Activated T-helper 1 cell treated with anti-CD3 and anti-CD28 coated beads, Interleukin-12 subunit alpha, Interleukin-12 subunit beta, Interleukin-2, Interleukin-4 antibody, amounts not matched to agents 30 ng/mL and 10 ng/mL and 1 ng/mL, durations not matched to agents 14 hours and 24 hours and 36 hours (primary cell): ENCODE results near the gene ZNF679. TPM values are rescaled to one million over a fixed set of nuclear protein-coding genes. Genes with fewer than 3 reads are reported as not detected.
"Not testable (repeated sequence)": the region's sequence is repeated elsewhere in the genome, so short reads cannot be mapped to it uniquely, and the experiment has no call there.

Experiments used
- DNase-seq: peaks from one replicate; pipeline ENCODE4 v3.0.0; 2021; ENCODE audit warnings: low spot score
- H3K27ac Mint-ChIP-seq: one replicate; pipeline ENCODE4 v1.8.0; 2021; ENCODE audit warnings: mild to moderate bottlenecking, mixed read lengths
- H3K27me3 Mint-ChIP-seq: one replicate; pipeline ENCODE4 v1.8.0; 2022; ENCODE audit warnings: mild to moderate bottlenecking, moderate library complexity, mixed read lengths; ENCODE audit not compliant: insufficient read depth
- H3K36me3 Mint-ChIP-seq: one replicate; pipeline ENCODE4 v1.8.0; 2021; ENCODE audit warnings: low read depth, mixed read lengths
- H3K4me1 Mint-ChIP-seq: one replicate; pipeline ENCODE4 v1.8.0; 2021; ENCODE audit warnings: low read depth, mixed read lengths
- H3K4me3 Mint-ChIP-seq: one replicate; pipeline ENCODE4 v1.8.0; 2021; ENCODE audit warnings: mild to moderate bottlenecking, moderate library complexity, mixed read lengths
- H3K9me3 Mint-ChIP-seq: one replicate; pipeline ENCODE4 v1.8.0; 2021; ENCODE audit warnings: mixed read lengths
- intact Hi-C: fragments of 100-400 bp; cut with micrococcal nuclease; formaldehyde crosslinking; loops from one replicate; pipeline ENCODE4 v1.15.1; 2024
- total RNA-seq: library from RNA; stranded (reverse); gene quantifications from 2 replicates; pipeline ENCODE4 v1.2.3, GENCODE V29; 2022

ZNF679 gene
- total RNA-seq, 1 donor from 2014 or later, result not detected

GRCh38 chr7:64223366-64223765 is 4.9 kb upstream of the ZNF679 start:
- Mint-ChIP-seq H3K36me3 (no peaks in the 10 kb centered on the region), H3K27ac (no peak overlapping the region), H3K4me3 (no peak overlapping the region), H3K4me1 (no peaks in the 10 kb centered on the region), H3K27me3 (no peaks in the 10 kb centered on the region), H3K9me3 (peaks cover 76% of the 10 kb centered on the region)
- intact Hi-C loops, result no loop called here
- no peak for DNase-seq

DNA sequence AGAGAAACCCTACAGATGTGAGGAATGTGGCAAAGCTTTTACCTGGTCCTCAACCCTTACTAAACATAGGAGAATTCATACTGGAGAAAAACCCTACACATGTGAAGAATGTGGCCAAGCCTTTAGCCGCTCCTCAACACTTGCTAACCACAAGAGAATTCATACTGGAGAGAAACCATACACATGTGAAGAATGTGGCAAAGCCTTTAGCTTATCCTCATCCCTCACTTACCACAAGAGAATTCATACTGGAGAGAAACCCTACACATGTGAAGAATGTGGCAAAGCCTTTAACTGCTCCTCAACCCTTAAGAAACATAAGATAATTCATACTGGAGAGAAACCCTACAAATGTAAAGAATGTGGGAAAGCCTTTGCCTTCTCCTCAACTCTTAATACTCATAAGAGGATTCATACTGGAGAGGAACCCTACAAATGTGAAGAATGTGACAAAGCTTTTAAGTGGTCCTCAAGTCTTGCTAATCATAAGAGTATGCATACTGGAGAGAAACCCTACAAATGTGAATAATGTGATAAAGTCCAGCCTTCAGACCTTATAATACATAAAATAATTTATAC is 38.2 kb downstream of the ZNF679 start:
- no peak for DNase-seq
- H3K27ac Mint-ChIP-seq, result no peak overlapping the region
- H3K4me1 Mint-ChIP-seq, result no peaks in the 10 kb centered on the region
- no peak overlapping the region for H3K4me3 Mint-ChIP-seq
- no peaks in the 10 kb centered on the region for H3K36me3 Mint-ChIP-seq
- no peaks in the 10 kb centered on the region for H3K27me3 Mint-ChIP-seq
- intact Hi-C loops, result no loop called here
- H3K9me3 Mint-ChIP-seq, result peaks cover 39% of the 10 kb centered on the region

- no peaks in the 10 kb centered on the region for H3K36me3 Mint-ChIP-seq
- H3K9me3 Mint-ChIP-seq, result peaks cover 35% of the 10 kb centered on the region
- no peak overlapping the region for H3K27ac Mint-ChIP-seq
- intact Hi-C loops, result no loop called here
- no peak for DNase-seq
- no peak overlapping the region for H3K4me3 Mint-ChIP-seq
- H3K4me1 Mint-ChIP-seq, result no peaks in the 10 kb centered on the region
- H3K27me3 Mint-ChIP-seq, result no peaks in the 10 kb centered on the region
These were observed 49.4 kb downstream of the ZNF679 start for GRCh38 chr7:64277630-64278029.

GRCh38 chr7:64294701-64295420 is 66.6 kb downstream of the ZNF679 start:
- no peaks in the 10 kb centered on the region for H3K4me1 Mint-ChIP-seq
- peaks cover 53% of the 10 kb centered on the region for H3K9me3 Mint-ChIP-seq
- H3K36me3 Mint-ChIP-seq, result no peaks in the 10 kb centered on the region
- intact Hi-C loops, result no loop called here
- H3K4me3 Mint-ChIP-seq, result no peak overlapping the region
- no peak overlapping the region for H3K27ac Mint-ChIP-seq
- no peaks in the 10 kb centered on the region for H3K27me3 Mint-ChIP-seq
- DNase-seq, result no peak

- DNase-seq, H3K36me3 Mint-ChIP-seq, intact Hi-C loops, H3K4me3 Mint-ChIP-seq, H3K4me1 Mint-ChIP-seq, H3K27me3 Mint-ChIP-seq, H3K27ac Mint-ChIP-seq: not testable (repeated sequence)
- H3K9me3 Mint-ChIP-seq, result peaks cover 53% of the 10 kb centered on the region
These were observed 69.1 kb downstream of the ZNF679 start for GRCh38 chr7:64297418-64297817.

GRCh38 chr7:64300641-64301405 is 72.5 kb downstream of the ZNF679 start:
- no peak overlapping the region for H3K27ac Mint-ChIP-seq
- no peaks in the 10 kb centered on the region for H3K36me3 Mint-ChIP-seq
- no peak overlapping the region for H3K4me3 Mint-ChIP-seq
- H3K27me3 Mint-ChIP-seq, result no peaks in the 10 kb centered on the region
- H3K9me3 Mint-ChIP-seq, result peaks cover 40% of the 10 kb centered on the region
- H3K4me1 Mint-ChIP-seq, result no peaks in the 10 kb centered on the region
- DNase-seq, result no peak
- intact Hi-C loops, result no loop called here

GRCh38 chr7:64307254-64308015 is 79.2 kb downstream of the ZNF679 start:
- H3K4me3 Mint-ChIP-seq, result peak overlapping the region; percentile 89
- peaks cover 4% of the 10 kb centered on the region for H3K9me3 Mint-ChIP-seq
- intact Hi-C loops, result loop anchor here (1.0 to 5.0 kb wide), 10 partner anchors 8 to 1066 kb away; partner anchors contain the start of genes ERV3-1, ZNF107, ZNF138 and ZNF680

GRCh38 chr7:64308016-64308270 is 79.7 kb downstream of the ZNF679 start:
- intact Hi-C loops, result loop anchor here (5.0 kb wide), 1 partner anchor 209 kb away; no protein-coding TSS in a partner anchor
- Mint-ChIP-seq H3K27ac (peak overlapping the region; percentile 88), H3K9me3 (peaks cover 4% of the 10 kb centered on the region), H3K36me3 (peaks cover 3% of the 10 kb centered on the region), H3K27me3 (no peaks in the 10 kb centered on the region), H3K4me3 (peak overlapping the region; percentile 89), H3K4me1 (peaks cover 19% of the 10 kb centered on the region)
- DNase-seq, result no peak

More at GRCh38 chr7:64307254-64308015, 79.2 kb downstream of the ZNF679 start:
- DNase-seq, result peak; percentile 91
- Mint-ChIP-seq H3K27ac (peak overlapping the region; percentile 88), H3K36me3 (peaks cover 3% of the 10 kb centered on the region), H3K27me3 (no peaks in the 10 kb centered on the region), H3K4me1 (peaks cover 17% of the 10 kb centered on the region)

- no peak overlapping the region for H3K27ac Mint-ChIP-seq
- DNase-seq, result no peak
- peaks cover 4% of the 10 kb centered on the region for H3K9me3 Mint-ChIP-seq
- no peak overlapping the region for H3K4me3 Mint-ChIP-seq
- H3K27me3 Mint-ChIP-seq, result no peaks in the 10 kb centered on the region
- peaks cover 3% of the 10 kb centered on the region for H3K36me3 Mint-ChIP-seq
- H3K4me1 Mint-ChIP-seq, result peaks cover 36% of the 10 kb centered on the region
- intact Hi-C loops, result loop anchor here (5.0 kb wide), 1 partner anchor 37 kb away; no protein-coding TSS in a partner anchor
These were observed 82.2 kb downstream of the ZNF679 start for GRCh38 chr7:64310426-64310825.

DNA sequence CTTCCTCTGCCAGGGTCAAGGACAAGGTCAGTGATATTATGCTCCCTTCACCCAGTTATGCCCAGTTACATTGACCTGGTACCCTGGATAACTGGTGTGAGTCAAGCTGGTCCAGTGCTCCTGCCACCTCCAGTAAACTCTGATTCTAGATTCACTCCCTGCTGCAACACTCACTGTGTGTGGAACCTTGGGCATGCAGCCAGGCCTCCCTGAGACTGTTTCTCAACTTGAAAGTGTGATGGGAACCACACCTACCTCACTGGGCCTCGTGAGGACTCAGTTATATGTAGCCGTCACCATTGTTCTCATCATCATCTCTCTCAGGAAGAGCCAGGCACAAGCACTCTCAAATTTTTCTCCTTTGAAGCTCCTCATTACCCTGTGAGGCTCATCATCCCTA is 84.6 kb downstream of the ZNF679 start:
- Mint-ChIP-seq H3K9me3 (peaks cover 4% of the 10 kb centered on the region), H3K4me1 (peaks cover 28% of the 10 kb centered on the region), H3K36me3 (peaks cover 9% of the 10 kb centered on the region), H3K27ac (peak overlapping the region; percentile 31), H3K4me3 (no peak overlapping the region), H3K27me3 (no peaks in the 10 kb centered on the region)
- no peak for DNase-seq
- intact Hi-C loops, result loop anchor here (1.0 to 5.0 kb wide), 6 partner anchors 34 to 1060 kb away; partner anchors contain the start of genes ERV3-1, ZNF273, ZNF680 and ZNF92

- H3K27ac Mint-ChIP-seq, result peak within 1 kb of the TSS; percentile 95
- peaks cover 7% of the 10 kb centered on the region for H3K9me3 Mint-ChIP-seq
- H3K27me3 Mint-ChIP-seq, result no peaks in the 10 kb centered on the region
- H3K36me3 Mint-ChIP-seq, result peaks cover 12% of the 10 kb centered on the region
- peaks cover 25% of the 10 kb centered on the region for H3K4me1 Mint-ChIP-seq
- DNase-seq, result peak; percentile 82
- intact Hi-C loops, result loop anchor here (1.0 to 5.0 kb wide), 7 partner anchors 33 to 1059 kb away; partner anchors contain the start of genes ERV3-1, ZNF107, ZNF273 and ZNF680
- peak within 1 kb of the TSS; percentile 96 for H3K4me3 Mint-ChIP-seq
These were observed 85.6 kb downstream of the ZNF679 start, which contains the start of gene ZNF736 for GRCh38 chr7:64313740-64314491. Gene ZNF736 (plus strand): TSS chr7:64313961. CDS start chr7:64314151, 190 bp downstream.

DNA sequence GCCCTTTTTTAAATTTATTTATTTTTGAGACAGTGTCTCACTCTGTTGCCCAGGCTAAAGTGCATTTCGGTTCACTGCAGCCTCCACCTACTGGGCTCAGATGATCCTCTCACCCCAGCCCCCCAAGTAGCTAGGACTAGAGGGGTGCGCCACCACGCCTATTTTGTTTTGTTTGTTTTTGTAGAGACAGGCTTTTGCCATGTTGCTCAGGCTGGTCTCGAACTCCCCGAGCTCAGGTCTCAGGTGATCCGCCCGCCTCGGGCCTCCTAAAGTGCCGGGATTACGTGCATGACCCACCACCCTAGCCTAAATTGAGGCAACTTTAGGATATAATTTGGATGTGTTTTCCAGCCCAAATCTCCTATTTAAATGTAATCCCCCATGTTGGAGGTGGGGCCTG is 86.3 kb downstream of the ZNF679 start:
- peaks cover 7% of the 10 kb centered on the region for H3K9me3 Mint-ChIP-seq
- H3K27me3 Mint-ChIP-seq, result no peaks in the 10 kb centered on the region
- peak overlapping the region; percentile 96 for H3K4me3 Mint-ChIP-seq
- H3K4me1 Mint-ChIP-seq, result peaks cover 25% of the 10 kb centered on the region
- H3K27ac Mint-ChIP-seq, result peak overlapping the region; percentile 95
- intact Hi-C loops, result loop anchor here (1.0 to 5.0 kb wide), 2 partner anchors 33 to 352 kb away; partner anchors contain the start of gene ZNF107
- H3K36me3 Mint-ChIP-seq, result peaks cover 13% of the 10 kb centered on the region
- no peak for DNase-seq
